ENCODE measurements around the gene ADGRA3. TPM values are rescaled to one million over a fixed set of nuclear protein-coding genes. Genes with fewer than 3 reads are reported as not detected.

ADGRA3 gene
- total RNA-seq, 1 experiment from 2014 or later, result 35.0 TPM

DNA sequence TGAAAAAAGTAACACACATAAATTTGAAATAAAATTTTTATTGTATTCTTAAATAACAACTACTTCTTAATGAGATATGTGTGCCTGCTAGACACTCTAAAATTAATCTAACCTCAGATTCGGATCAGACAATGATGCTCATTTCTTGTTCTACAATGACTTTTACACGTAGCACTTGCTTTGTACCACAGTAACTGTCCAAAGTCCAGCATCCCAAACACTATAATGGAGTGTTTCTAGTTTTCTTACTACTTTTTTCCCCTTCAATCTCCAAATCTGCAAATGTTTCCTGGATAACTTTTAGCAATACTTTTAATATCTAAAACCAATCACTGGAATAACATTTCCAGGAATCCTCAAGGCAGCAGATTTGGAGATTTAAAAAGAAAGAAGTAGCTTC lies 75.9 kb downstream of the ADGRA3 start:
- H3K27ac Mint-ChIP-seq (ENCODE audit: unreplicated experiment), result no peak overlapping the region
- intact Hi-C loops (cut with micrococcal nuclease; ENCODE audit: unreplicated experiment), result no loop called here

GRCh38 chr4:22435652-22436051 lies 80.2 kb downstream of the ADGRA3 start:
- peaks cover 8% of the 10 kb centered on the region for H3K4me1 ChIP-seq
- no peaks in the 10 kb centered on the region for H3K36me3 ChIP-seq (ENCODE audit: control insufficient read depth, insufficient read depth, low read length)
- no peak overlapping the region for H3K27ac Mint-ChIP-seq (ENCODE audit: unreplicated experiment)
- no peaks in the 10 kb centered on the region for H3K9me3 Mint-ChIP-seq (ENCODE audit: unreplicated experiment)
- no peak overlapping the region for H3K4me3 ChIP-seq (ENCODE audit: low read depth, low read length)
- CTCF ChIA-PET, result no interaction called here
- H3K9me3 ChIP-seq, result no peaks in the 10 kb centered on the region
- DNase-seq, result no peak
- no peak overlapping the region for H3K4me3 Mint-ChIP-seq (ENCODE audit: unreplicated experiment)
- intact Hi-C loops (cut with micrococcal nuclease; ENCODE audit: unreplicated experiment), result loop anchor here (2.0 kb wide), 1 partner anchor 25 kb away; no protein-coding TSS in a partner anchor
- no peak for TF ChIP-seq CTCF (IDR thresholded peaks at IDR 0.05; ENCODE audit: insufficient read depth in 1 of 2, low read depth in 1 of 2, low read length in 1 of 2, severe bottlenecking in 1 of 2, unreplicated experiment in 1 of 2)
- H3K4me1 Mint-ChIP-seq (ENCODE audit: low read depth, unreplicated experiment), result peaks cover 7% of the 10 kb centered on the region
- POLR2A ChIA-PET, result interaction anchor here (0.5 kb wide), 1 partner anchor 86 kb away, joined by 3 read pairs; no protein-coding TSS in a partner anchor
- no peaks in the 10 kb centered on the region for H3K27me3 ChIP-seq (replicated peaks; ENCODE audit: control insufficient read depth, insufficient read depth, low read length)
- BruUV-seq (replicated peaks), result no TSS peak
- no peaks in the 10 kb centered on the region for H3K27me3 Mint-ChIP-seq (ENCODE audit: insufficient read depth, unreplicated experiment)
- peaks cover 31% of the 10 kb centered on the region for H3K36me3 Mint-ChIP-seq (ENCODE audit: insufficient read depth, unreplicated experiment)

More for the DNA sequence above, 75.9 kb downstream of the ADGRA3 start:
- CTCF ChIA-PET, result no interaction called here
- Histone ChIP-seq H3K27me3 (replicated peaks; ENCODE audit: control insufficient read depth, insufficient read depth, low read length) (no peaks in the 10 kb centered on the region), H3K36me3 (ENCODE audit: control insufficient read depth, insufficient read depth, low read length) (no peaks in the 10 kb centered on the region), H3K9me3 (no peaks in the 10 kb centered on the region), H3K4me3 (ENCODE audit: low read depth, low read length) (no peak overlapping the region), H3K4me1 (peaks cover 8% of the 10 kb centered on the region)
- no peak for TF ChIP-seq CTCF (IDR thresholded peaks at IDR 0.05; ENCODE audit: insufficient read depth in 1 of 2, low read depth in 1 of 2, low read length in 1 of 2, severe bottlenecking in 1 of 2, unreplicated experiment in 1 of 2)
- no TSS peak for BruUV-seq (replicated peaks)
- peaks cover 7% of the 10 kb centered on the region for H3K4me1 Mint-ChIP-seq (ENCODE audit: low read depth, unreplicated experiment)
- H3K9me3 Mint-ChIP-seq (ENCODE audit: unreplicated experiment), result no peaks in the 10 kb centered on the region
- no peak overlapping the region for H3K4me3 Mint-ChIP-seq (ENCODE audit: unreplicated experiment)
- H3K27me3 Mint-ChIP-seq (ENCODE audit: insufficient read depth, unreplicated experiment), result no peaks in the 10 kb centered on the region
- POLR2A ChIA-PET, result no interaction called here
- peaks cover 30% of the 10 kb centered on the region for H3K36me3 Mint-ChIP-seq (ENCODE audit: insufficient read depth, unreplicated experiment)
- no peak for DNase-seq

- Mint-ChIP-seq H3K9me3 (ENCODE audit: unreplicated experiment) (no peaks in the 10 kb centered on the region), H3K27me3 (ENCODE audit: insufficient read depth, unreplicated experiment) (no peaks in the 10 kb centered on the region), H3K4me3 (ENCODE audit: unreplicated experiment) (no peak overlapping the region), H3K36me3 (ENCODE audit: insufficient read depth, unreplicated experiment) (peaks cover 31% of the 10 kb centered on the region), H3K27ac (ENCODE audit: unreplicated experiment) (no peak overlapping the region), H3K4me1 (ENCODE audit: low read depth, unreplicated experiment) (peaks cover 7% of the 10 kb centered on the region)
- peaks cover 8% of the 10 kb centered on the region for H3K4me1 ChIP-seq
- DNase-seq, result peak; percentile 43 to 51
- ChIA-PET POLR2A (no interaction called here), CTCF (interaction anchor here (1.0 kb wide), 1 partner anchor 645 kb away, joined by 4 read pairs; no protein-coding TSS in a partner anchor)
- no peaks in the 10 kb centered on the region for H3K27me3 ChIP-seq (replicated peaks; ENCODE audit: control insufficient read depth, insufficient read depth, low read length)
- no peaks in the 10 kb centered on the region for H3K9me3 ChIP-seq
- intact Hi-C loops (cut with micrococcal nuclease; ENCODE audit: unreplicated experiment), result loop anchor here (2.0 kb wide), 1 partner anchor 26 kb away; no protein-coding TSS in a partner anchor
- no peak overlapping the region for H3K4me3 ChIP-seq (ENCODE audit: low read depth, low read length)
- no TSS peak for BruUV-seq (replicated peaks)
- no peaks in the 10 kb centered on the region for H3K36me3 ChIP-seq (ENCODE audit: control insufficient read depth, insufficient read depth, low read length)
- TF ChIP-seq CTCF (IDR thresholded peaks at IDR 0.05; ENCODE audit: insufficient read depth in 1 of 2, low read depth in 1 of 2, low read length in 1 of 2, severe bottlenecking in 1 of 2, unreplicated experiment in 1 of 2), result peak; percentile 31 to 37
Observed at GRCh38 chr4:22434895-22435294, 81.0 kb downstream of the ADGRA3 start.

All from Caco-2 (cell line).